ENCODE results near the gene SH2D3C. TPM values are rescaled to one million over a fixed set of nuclear protein-coding genes. Genes with fewer than 3 reads are reported as not detected.

The SH2D3C gene
- total and polyA plus RNA-seq, 10 of the 15 experiments (the other 5 are each of a cell fraction or from before 2014, with no cell fraction given): 1.2 to 23.5 (median 16.2) TPM

GRCh38 chr9:127761061-127761460 lies 17.4 kb downstream of the SH2D3C start:
- Histone ChIP-seq H3K9me3 (replicated peaks; ENCODE audit: control insufficient read depth, insufficient read depth, low read length) (no peaks in the 10 kb centered on the region), H3K9ac (ENCODE audit: control insufficient read depth, insufficient read depth, low read length) (no peak overlapping the region), H3K4me3 (no peak overlapping the region), H3K4me2 (ENCODE audit: control insufficient read depth, insufficient read depth) (no peak overlapping the region), H3K27me3 (replicated peaks in 1 of 2; ENCODE audit: control insufficient read depth in 2 of 2, insufficient read depth in 2 of 2, low read length in 1 of 2) (no peaks in the 10 kb centered on the region), H4K20me1 (ENCODE audit: control insufficient read depth, insufficient read depth) (0 out of 2 replicates have a peak, but pooled peaks cover 2% of the 10 kb centered on the region), H3K79me2 (ENCODE audit: control insufficient read depth, insufficient read depth, low read length) (no peaks in the 10 kb centered on the region; the same call in 1 of the 2 replicates), H3K36me3 (ENCODE audit: control insufficient read depth in 2 of 2, insufficient read depth in 2 of 2, low read length in 1 of 2) (peaks cover under 1 to 8% of the 10 kb centered on the region in 2 experiments), H3K4me1 (ENCODE audit: control insufficient read depth, insufficient read depth, low read length) (no peaks in the 10 kb centered on the region), H2AFZ (ENCODE audit: control insufficient read depth, low read depth, low read length) (no peak overlapping the region), H3K27ac (ENCODE audit: control insufficient read depth, insufficient read depth) (no peak overlapping the region)
- POLR2A ChIA-PET: interaction anchor here (1.5 kb wide), 1 partner anchor 10 kb away, joined by 3 read pairs; no protein-coding TSS in a partner anchor
- in situ Hi-C loops (cut with MboI) (no loop called here), intact Hi-C loops (cut with micrococcal nuclease; ENCODE audit: unreplicated experiment) (no loop called here)
- no peak for DNase-seq (ENCODE audit: low read depth, low spot score)
- FAIRE-seq: no peak
- no peak for TF ChIP-seq ATF7 (IDR thresholded peaks at IDR 0.05; ENCODE audit: low read depth)
- no peak for TF ChIP-seq ZBTB33 (IDR thresholded peaks at IDR 0.05)
- TF ChIP-seq BHLHE40 (IDR thresholded peaks at IDR 0.05; ENCODE audit: borderline replicate concordance in 1 of 2, low read depth in 2 of 2, low read length in 1 of 2): no peak
- TF ChIP-seq E4F1 (IDR thresholded peaks at IDR 0.05; ENCODE audit: borderline replicate concordance, partially characterized antibody): no peak
- TF ChIP-seq SP1 (IDR thresholded peaks at IDR 0.05; ENCODE audit: low read depth, low read length): no peak
- no peak for TF ChIP-seq ZNF24 (IDR thresholded peaks at IDR 0.05)
- TF ChIP-seq STAT3 (IDR thresholded peaks at IDR 0.05; ENCODE audit: low read depth, low read length): no peak
- TF ChIP-seq LARP7 (IDR thresholded peaks at IDR 0.05): no peak
- TF ChIP-seq CHD4 (IDR thresholded peaks at IDR 0.05): no peak
- no peak for TF ChIP-seq EED (IDR thresholded peaks at IDR 0.05; ENCODE audit: low read depth)
- no peak for TF ChIP-seq KDM1A (IDR thresholded peaks at IDR 0.05; ENCODE audit: borderline replicate concordance)
- no peak for TF ChIP-seq SPI1 (IDR thresholded peaks at IDR 0.05; ENCODE audit: borderline replicate concordance, insufficient read depth, low read depth, low read length)
- TF ChIP-seq E2F8 (IDR thresholded peaks at IDR 0.05; ENCODE audit: low read depth, partially characterized antibody): no peak
- TF ChIP-seq NBN (IDR thresholded peaks at IDR 0.05): no peak
- no peak for TF ChIP-seq GATAD2B (conservative IDR thresholded peaks at IDR 0.05; ENCODE audit: low read depth)
- TF ChIP-seq RCOR1 (conservative IDR thresholded peaks at IDR 0.05; ENCODE audit: low read depth, low read length): no peak
- TF ChIP-seq TCF7 (IDR thresholded peaks at IDR 0.05; ENCODE audit: borderline replicate concordance): no peak
- TF ChIP-seq CBX3 (IDR thresholded peaks at IDR 0.05; ENCODE audit: borderline replicate concordance, low read depth): no peak
- ATAC-seq: no peak
- CTCF ChIA-PET: interaction anchor here (1.3 to 1.4 kb wide), 2 partner anchors 10 to 109 kb away, joined by 3 to 4 read pairs; no protein-coding TSS in a partner anchor
- SMC1A ChIA-PET (ENCODE audit: uncharacterized antibody, unreplicated experiment): interaction anchor here (1.6 kb wide), 1 partner anchor 108 kb away, joined by 4 read pairs; no protein-coding TSS in a partner anchor
- no TSS peak for BruUV-seq (replicated peaks)
- 100% methylated on average over 5 of the region's 5 CpGs for WGBS (ENCODE audit: insufficient coverage, insufficient replicate concordance, low lambda C conversion rate, missing lambda C conversion rate)
- RAD21 ChIA-PET (ENCODE audit: unreplicated experiment): no interaction called here

Measured in GM12878 (cell line).